ENCODE data around the gene LRRC27. TPM values are rescaled to one million over a fixed set of nuclear protein-coding genes. Genes with fewer than 3 reads are reported as not detected.

The LRRC27 gene
- total RNA-seq, 2 experiments from 2014 or later = 13.0 to 17.3 TPM

- no peak for TF ChIP-seq EZH2phosphoT487 (IDR thresholded peaks at IDR 0.05; ENCODE audit: borderline replicate concordance, low read depth, low read length)
- TF ChIP-seq, protein P1, sequence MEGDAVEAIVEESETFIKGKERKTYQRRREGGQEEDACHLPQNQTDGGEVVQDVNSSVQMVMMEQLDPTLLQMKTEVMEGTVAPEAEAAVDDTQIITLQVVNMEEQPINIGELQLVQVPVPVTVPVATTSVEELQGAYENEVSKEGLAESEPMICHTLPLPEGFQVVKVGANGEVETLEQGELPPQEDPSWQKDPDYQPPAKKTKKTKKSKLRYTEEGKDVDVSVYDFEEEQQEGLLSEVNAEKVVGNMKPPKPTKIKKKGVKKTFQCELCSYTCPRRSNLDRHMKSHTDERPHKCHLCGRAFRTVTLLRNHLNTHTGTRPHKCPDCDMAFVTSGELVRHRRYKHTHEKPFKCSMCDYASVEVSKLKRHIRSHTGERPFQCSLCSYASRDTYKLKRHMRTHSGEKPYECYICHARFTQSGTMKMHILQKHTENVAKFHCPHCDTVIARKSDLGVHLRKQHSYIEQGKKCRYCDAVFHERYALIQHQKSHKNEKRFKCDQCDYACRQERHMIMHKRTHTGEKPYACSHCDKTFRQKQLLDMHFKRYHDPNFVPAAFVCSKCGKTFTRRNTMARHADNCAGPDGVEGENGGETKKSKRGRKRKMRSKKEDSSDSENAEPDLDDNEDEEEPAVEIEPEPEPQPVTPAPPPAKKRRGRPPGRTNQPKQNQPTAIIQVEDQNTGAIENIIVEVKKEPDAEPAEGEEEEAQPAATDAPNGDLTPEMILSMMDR (conservative IDR thresholded peaks at IDR 0.05; ENCODE audit: low read length) = no peak
- Histone ChIP-seq H3K4me1 (ENCODE audit: insufficient read depth, low read length, poor library complexity, severe bottlenecking) (peaks cover 7% of the 10 kb centered on the region), H3K9me3 (ENCODE audit: low read length) (no peaks in the 10 kb centered on the region), H3K27ac (ENCODE audit: low read depth, low read length, poor library complexity, severe bottlenecking) (no peak overlapping the region), H3K9me2 (ENCODE audit: insufficient read depth, low read length) (no peaks in the 10 kb centered on the region), H4K20me1 (ENCODE audit: insufficient read depth, low read length) (no peaks in the 10 kb centered on the region), H3K79me2 (ENCODE audit: insufficient read depth, low read depth, low read length) (no peaks in the 10 kb centered on the region), H3K4me3 (ENCODE audit: low read depth, low read length, poor library complexity, severe bottlenecking) (no peak overlapping the region), H3K36me3 (ENCODE audit: insufficient read depth, low read length) (no peaks in the 10 kb centered on the region), H3K4me2 (ENCODE audit: low read length) (no peak overlapping the region), H2AFZ (ENCODE audit: low read length) (no peak overlapping the region)
- CTCF ChIA-PET (ENCODE audit: unreplicated experiment) = no interaction called here
- intact Hi-C loops (cut with micrococcal nuclease; ENCODE audit: unreplicated experiment) = no loop called here
- no TSS peak for BruUV-seq (replicated peaks)
- POLR2A ChIA-PET = no interaction called here
- no peak for DNase-seq (ENCODE audit: low spot score)
Measured at GRCh38 chr10:132403511-132404168, 71.6 kb downstream of the LRRC27 start.

DNA sequence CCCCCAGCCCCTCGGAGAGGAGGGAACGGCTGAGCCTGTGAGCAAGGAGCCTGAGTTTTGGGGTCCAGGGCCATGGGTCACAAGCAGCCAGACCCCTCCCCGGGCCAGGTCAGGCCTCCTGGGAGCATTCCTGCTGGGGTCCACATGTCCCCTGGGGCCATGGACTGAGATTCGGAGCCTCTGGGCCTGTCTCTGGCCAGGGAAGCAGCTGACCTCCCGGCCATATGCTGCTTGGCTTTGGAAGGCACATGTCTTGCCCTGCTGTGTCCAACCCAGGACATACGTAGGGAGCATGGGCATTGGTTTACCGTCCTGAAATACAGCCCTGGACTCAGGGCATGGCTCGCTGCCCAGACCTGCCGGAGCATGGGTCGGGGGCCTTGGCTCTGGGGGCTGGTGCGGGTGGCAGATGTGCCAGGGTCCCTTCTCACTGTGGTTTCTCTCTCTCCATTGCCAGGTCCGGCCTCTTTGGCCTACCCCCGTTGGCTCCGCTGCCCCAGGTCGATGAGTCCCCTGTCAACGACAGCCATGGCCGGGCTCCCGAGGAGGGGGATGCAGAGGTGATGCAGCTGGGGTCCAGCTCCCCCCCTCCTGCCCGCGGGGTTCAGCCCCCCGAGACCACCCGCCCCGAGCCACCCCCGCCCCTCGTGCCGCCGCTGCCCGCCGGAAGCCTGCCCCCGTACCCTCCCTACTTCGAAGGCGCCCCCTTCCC lies 72.3 kb downstream of the LRRC27 start:
- POLR2A ChIA-PET = no interaction called here
- Histone ChIP-seq H3K4me2 (ENCODE audit: low read length) (no peak overlapping the region), H3K9me2 (ENCODE audit: insufficient read depth, low read length) (no peaks in the 10 kb centered on the region), H3K4me1 (ENCODE audit: insufficient read depth, low read length, poor library complexity, severe bottlenecking) (peaks cover 7% of the 10 kb centered on the region), H3K36me3 (ENCODE audit: insufficient read depth, low read length) (no peaks in the 10 kb centered on the region), H3K79me2 (ENCODE audit: insufficient read depth, low read depth, low read length) (no peaks in the 10 kb centered on the region), H3K9me3 (ENCODE audit: low read length) (no peaks in the 10 kb centered on the region), H3K4me3 (ENCODE audit: low read depth, low read length, poor library complexity, severe bottlenecking) (no peak overlapping the region), H3K27ac (ENCODE audit: low read depth, low read length, poor library complexity, severe bottlenecking) (no peak overlapping the region), H4K20me1 (ENCODE audit: insufficient read depth, low read length) (no peaks in the 10 kb centered on the region), H2AFZ (ENCODE audit: low read length) (no peak overlapping the region)
- TF ChIP-seq, protein P1 (conservative IDR thresholded peaks at IDR 0.05; ENCODE audit: low read length) = no peak
- no peak for TF ChIP-seq EZH2phosphoT487 (IDR thresholded peaks at IDR 0.05; ENCODE audit: borderline replicate concordance, low read depth, low read length)
- CTCF ChIA-PET (ENCODE audit: unreplicated experiment) = no interaction called here
- BruUV-seq (replicated peaks) = no TSS peak
- DNase-seq (ENCODE audit: low spot score) = no peak
- intact Hi-C loops (cut with micrococcal nuclease; ENCODE audit: unreplicated experiment) = no loop called here

GRCh38 chr10:132404911-132405462 lies 73.0 kb downstream of the LRRC27 start:
- intact Hi-C loops (cut with micrococcal nuclease; ENCODE audit: unreplicated experiment) = no loop called here

More at GRCh38 chr10:132404911-132405462, 73.0 kb downstream of the LRRC27 start:
- Histone ChIP-seq H3K79me2 (ENCODE audit: insufficient read depth, low read depth, low read length) (no peaks in the 10 kb centered on the region), H3K36me3 (ENCODE audit: insufficient read depth, low read length) (no peaks in the 10 kb centered on the region), H4K20me1 (ENCODE audit: insufficient read depth, low read length) (no peaks in the 10 kb centered on the region), H3K9me2 (ENCODE audit: insufficient read depth, low read length) (no peaks in the 10 kb centered on the region), H2AFZ (ENCODE audit: low read length) (no peak overlapping the region), H3K4me2 (ENCODE audit: low read length) (no peak overlapping the region), H3K4me3 (ENCODE audit: low read depth, low read length, poor library complexity, severe bottlenecking) (no peak overlapping the region), H3K4me1 (ENCODE audit: insufficient read depth, low read length, poor library complexity, severe bottlenecking) (peaks cover 7% of the 10 kb centered on the region), H3K9me3 (ENCODE audit: low read length) (no peaks in the 10 kb centered on the region), H3K27ac (ENCODE audit: low read depth, low read length, poor library complexity, severe bottlenecking) (no peak overlapping the region)
- POLR2A ChIA-PET = no interaction called here
- TF ChIP-seq EZH2phosphoT487 (IDR thresholded peaks at IDR 0.05; ENCODE audit: borderline replicate concordance, low read depth, low read length) = no peak
- TF ChIP-seq, protein P1 (conservative IDR thresholded peaks at IDR 0.05; ENCODE audit: low read length) = no peak
- BruUV-seq (replicated peaks) = no TSS peak
- DNase-seq (ENCODE audit: low spot score) = no peak
- CTCF ChIA-PET (ENCODE audit: unreplicated experiment) = no interaction called here
